ENCODE data around the gene DYNC1I1.

DNA sequence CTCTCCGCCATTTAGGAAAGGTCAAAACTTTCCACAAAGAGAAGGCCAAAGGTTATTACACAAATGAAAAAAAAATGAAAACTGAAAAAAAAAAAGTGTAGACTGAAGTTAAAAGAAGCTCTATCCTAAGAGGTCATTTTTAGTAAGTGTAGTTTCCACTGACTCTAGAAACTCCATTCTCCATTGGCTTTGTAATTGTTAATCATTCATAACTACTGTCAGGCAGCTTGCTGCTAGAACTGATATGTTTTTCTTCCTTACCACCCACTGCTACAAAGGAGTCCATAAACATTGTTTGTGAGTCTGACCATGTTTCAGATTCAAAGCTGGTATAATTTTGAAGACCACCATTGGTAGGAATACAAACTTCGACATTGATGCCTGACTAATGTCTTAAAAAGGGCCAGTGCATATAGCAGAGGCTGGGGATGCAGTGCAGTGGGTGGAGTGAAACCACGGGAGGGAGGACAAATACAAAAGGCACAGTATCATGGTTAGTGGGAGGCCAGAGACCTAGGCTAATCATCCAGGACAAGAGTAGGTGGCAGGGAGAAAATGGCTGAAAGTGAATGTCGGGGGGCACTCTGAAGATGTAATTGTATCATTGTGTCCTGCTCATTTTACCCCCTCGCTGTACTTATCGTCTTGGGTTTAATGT, 16.9 kb upstream of the DYNC1I1 start:
- TF ChIP-seq, protein P1, sequence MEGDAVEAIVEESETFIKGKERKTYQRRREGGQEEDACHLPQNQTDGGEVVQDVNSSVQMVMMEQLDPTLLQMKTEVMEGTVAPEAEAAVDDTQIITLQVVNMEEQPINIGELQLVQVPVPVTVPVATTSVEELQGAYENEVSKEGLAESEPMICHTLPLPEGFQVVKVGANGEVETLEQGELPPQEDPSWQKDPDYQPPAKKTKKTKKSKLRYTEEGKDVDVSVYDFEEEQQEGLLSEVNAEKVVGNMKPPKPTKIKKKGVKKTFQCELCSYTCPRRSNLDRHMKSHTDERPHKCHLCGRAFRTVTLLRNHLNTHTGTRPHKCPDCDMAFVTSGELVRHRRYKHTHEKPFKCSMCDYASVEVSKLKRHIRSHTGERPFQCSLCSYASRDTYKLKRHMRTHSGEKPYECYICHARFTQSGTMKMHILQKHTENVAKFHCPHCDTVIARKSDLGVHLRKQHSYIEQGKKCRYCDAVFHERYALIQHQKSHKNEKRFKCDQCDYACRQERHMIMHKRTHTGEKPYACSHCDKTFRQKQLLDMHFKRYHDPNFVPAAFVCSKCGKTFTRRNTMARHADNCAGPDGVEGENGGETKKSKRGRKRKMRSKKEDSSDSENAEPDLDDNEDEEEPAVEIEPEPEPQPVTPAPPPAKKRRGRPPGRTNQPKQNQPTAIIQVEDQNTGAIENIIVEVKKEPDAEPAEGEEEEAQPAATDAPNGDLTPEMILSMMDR (conservative IDR thresholded peaks at IDR 0.05; ENCODE audit: low read depth in 2 of 2) = no peak
- TF ChIP-seq POLR2AphosphoS5 (IDR thresholded peaks at IDR 0.05; ENCODE audit: low read depth) (no peak), NANOG (IDR thresholded peaks at IDR 0.05; ENCODE audit: borderline replicate concordance) (no peak), CREB1 (CRISPR knock-in tag; IDR thresholded peaks at IDR 0.05; ENCODE audit: low read depth) (no peak), EZH2 (IDR thresholded peaks at IDR 0.05; ENCODE audit: low read depth, unreplicated experiment) (no peak)

Measured in GM23338 (cell line).